ENCODE measurements around the gene MTX3.

The MTX3 gene

GRCh38 chr5:79999722-80000121, 8.7 kb upstream of the MTX3 start:
- DNase-seq (ENCODE audit: low spot score in 2 of 2) (no peak), ATAC-seq (no peak)
- no peak overlapping the region for H3K27ac Mint-ChIP-seq
- H3K36me3 Mint-ChIP-seq = no peaks in the 10 kb centered on the region
- H3K9me3 Mint-ChIP-seq = no peaks in the 10 kb centered on the region
- H3K4me3 Mint-ChIP-seq = no peak overlapping the region
- no peaks in the 10 kb centered on the region for H3K4me1 Mint-ChIP-seq

GRCh38 chr5:79992891-79993657, 2.0 kb upstream of the MTX3 start:
- Mint-ChIP-seq H3K4me1 (peaks cover 23% of the 10 kb centered on the region), H3K27ac (no peak overlapping the region), H3K4me3 (no peak overlapping the region), H3K36me3 (peaks cover 36% of the 10 kb centered on the region), H3K9me3 (no peaks in the 10 kb centered on the region)
- DNase-seq (ENCODE audit: low spot score in 2 of 2) (no peak), ATAC-seq (no peak)

GRCh38 chr5:79990205-79990597, 861 bp downstream of the MTX3 start:
- peak; percentile 89 for ATAC-seq
- no peak for DNase-seq (ENCODE audit: low spot score in 2 of 2)
- Mint-ChIP-seq H3K9me3 (no peaks in the 10 kb centered on the region), H3K27ac (peak overlapping the region; percentile 97), H3K4me3 (peak overlapping the region; percentile 73), H3K36me3 (peaks cover 64% of the 10 kb centered on the region), H3K4me1 (peaks cover 36% of the 10 kb centered on the region)

DNA sequence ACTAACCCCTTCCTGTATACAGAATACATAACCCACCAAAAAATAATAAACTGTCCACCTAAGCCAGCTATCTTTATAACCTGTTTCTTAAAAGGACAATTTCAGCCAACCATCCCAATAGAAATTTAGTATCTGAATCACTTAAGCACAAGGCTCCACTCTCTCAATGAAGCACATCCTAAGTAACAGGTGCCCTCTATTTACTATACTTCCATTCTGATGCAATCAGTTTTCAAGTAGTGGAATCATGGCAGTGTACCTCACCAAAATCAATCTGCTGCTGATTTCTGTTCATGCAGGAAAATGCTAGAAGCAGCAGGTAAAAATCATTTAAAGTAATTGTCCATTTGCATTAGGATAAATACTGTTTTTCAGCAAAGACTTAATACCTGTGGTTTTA, 4.8 kb downstream of the MTX3 start:
- peaks cover 98% of the 10 kb centered on the region for H3K36me3 Mint-ChIP-seq
- ATAC-seq (no peak), DNase-seq (ENCODE audit: low spot score in 2 of 2) (no peak)
- no peaks in the 10 kb centered on the region for H3K9me3 Mint-ChIP-seq
- peak overlapping the region; percentile 82 for H3K27ac Mint-ChIP-seq
- H3K4me1 Mint-ChIP-seq = peaks cover 45% of the 10 kb centered on the region
- H3K4me3 Mint-ChIP-seq = peak overlapping the region; percentile 73

DNA sequence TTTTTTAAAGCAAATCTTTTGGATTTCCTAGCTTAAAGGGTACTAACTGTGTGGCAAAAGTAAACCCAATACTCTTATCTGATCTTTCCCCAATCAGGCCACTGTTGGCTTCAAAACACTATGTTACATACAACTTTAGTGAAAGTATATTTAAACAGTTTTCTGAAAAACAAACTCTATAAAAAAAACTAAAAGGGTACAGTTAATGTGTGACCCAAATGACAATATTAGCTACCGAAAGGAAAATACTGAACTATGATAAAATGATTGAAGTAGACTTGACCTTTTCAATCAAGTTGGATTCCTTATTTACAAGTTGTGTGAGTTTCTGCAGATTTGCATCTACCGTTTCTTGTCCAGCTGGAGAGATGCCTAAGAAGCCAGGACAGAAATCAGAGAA, 5.8 kb downstream of the MTX3 start:
- Mint-ChIP-seq H3K9me3 (no peaks in the 10 kb centered on the region), H3K36me3 (peaks cover 100% of the 10 kb centered on the region), H3K4me3 (peak overlapping the region; percentile 73), H3K27ac (peak overlapping the region; percentile 85), H3K4me1 (peaks cover 49% of the 10 kb centered on the region)
- DNase-seq (ENCODE audit: low spot score in 2 of 2) (no peak), ATAC-seq (no peak)

- H3K4me1 Mint-ChIP-seq = peaks cover 45% of the 10 kb centered on the region
- ATAC-seq = no peak
- H3K4me3 Mint-ChIP-seq = peak overlapping the region; percentile 73
Observed at GRCh38 chr5:79984363-79984762, 6.7 kb downstream of the MTX3 start.

DNA sequence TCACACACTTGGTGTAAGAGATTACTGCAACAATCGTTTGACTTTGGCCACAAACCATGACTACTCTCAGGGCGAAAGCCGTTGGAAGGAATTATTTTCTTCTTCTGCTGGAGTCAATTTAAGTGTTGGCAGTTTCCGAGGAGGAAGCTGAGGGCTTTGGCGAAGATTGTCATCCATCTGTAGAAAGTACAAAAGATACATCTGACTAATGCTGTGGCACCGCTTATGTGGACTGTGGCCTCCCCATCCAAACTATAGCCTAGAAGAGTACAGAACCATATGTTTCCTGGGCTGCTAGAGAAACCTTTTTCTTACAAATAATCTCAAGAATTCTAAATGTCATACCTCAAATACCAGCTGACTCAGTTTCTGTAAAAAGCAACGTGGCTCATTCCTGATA, 7.4 kb downstream of the MTX3 start:
- H3K27ac Mint-ChIP-seq = peak overlapping the region; percentile 85
- H3K4me1 Mint-ChIP-seq = peaks cover 45% of the 10 kb centered on the region
- peak overlapping the region; percentile 73 for H3K4me3 Mint-ChIP-seq
- peaks cover 100% of the 10 kb centered on the region for H3K36me3 Mint-ChIP-seq
- ATAC-seq (peak; percentile 75), DNase-seq (ENCODE audit: low spot score in 2 of 2) (no peak)
- no peaks in the 10 kb centered on the region for H3K9me3 Mint-ChIP-seq

More at GRCh38 chr5:79984363-79984762, 6.7 kb downstream of the MTX3 start:
- H3K9me3 Mint-ChIP-seq = no peaks in the 10 kb centered on the region
- peaks cover 100% of the 10 kb centered on the region for H3K36me3 Mint-ChIP-seq
- peak overlapping the region; percentile 85 for H3K27ac Mint-ChIP-seq
- no peak for DNase-seq (ENCODE audit: low spot score in 2 of 2)

DNA sequence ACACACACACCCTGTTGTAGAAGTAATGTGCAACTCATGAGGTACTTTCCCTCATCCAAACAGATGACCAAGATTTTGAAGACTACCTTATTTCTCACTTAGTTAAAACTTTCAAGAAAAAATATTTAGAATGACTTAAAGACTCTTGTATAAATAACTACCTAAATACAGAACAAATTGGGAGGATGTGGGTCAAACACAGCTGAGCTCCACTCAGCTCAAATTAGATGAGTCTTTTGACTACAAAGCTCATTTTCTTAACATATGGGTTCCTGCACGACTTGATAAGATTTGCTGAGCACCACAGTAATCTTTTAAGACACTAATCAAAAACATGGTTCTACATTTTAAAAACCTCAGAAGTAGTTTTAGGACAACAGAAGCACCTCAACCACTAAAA, 8.9 kb downstream of the MTX3 start:
- Mint-ChIP-seq H3K27ac (peak overlapping the region; percentile 59), H3K4me3 (peak overlapping the region; percentile 21), H3K4me1 (peaks cover 45% of the 10 kb centered on the region), H3K36me3 (peaks cover 100% of the 10 kb centered on the region), H3K9me3 (no peaks in the 10 kb centered on the region)
- DNase-seq (ENCODE audit: low spot score in 2 of 2) (no peak), ATAC-seq (peak; percentile 55)

DNA sequence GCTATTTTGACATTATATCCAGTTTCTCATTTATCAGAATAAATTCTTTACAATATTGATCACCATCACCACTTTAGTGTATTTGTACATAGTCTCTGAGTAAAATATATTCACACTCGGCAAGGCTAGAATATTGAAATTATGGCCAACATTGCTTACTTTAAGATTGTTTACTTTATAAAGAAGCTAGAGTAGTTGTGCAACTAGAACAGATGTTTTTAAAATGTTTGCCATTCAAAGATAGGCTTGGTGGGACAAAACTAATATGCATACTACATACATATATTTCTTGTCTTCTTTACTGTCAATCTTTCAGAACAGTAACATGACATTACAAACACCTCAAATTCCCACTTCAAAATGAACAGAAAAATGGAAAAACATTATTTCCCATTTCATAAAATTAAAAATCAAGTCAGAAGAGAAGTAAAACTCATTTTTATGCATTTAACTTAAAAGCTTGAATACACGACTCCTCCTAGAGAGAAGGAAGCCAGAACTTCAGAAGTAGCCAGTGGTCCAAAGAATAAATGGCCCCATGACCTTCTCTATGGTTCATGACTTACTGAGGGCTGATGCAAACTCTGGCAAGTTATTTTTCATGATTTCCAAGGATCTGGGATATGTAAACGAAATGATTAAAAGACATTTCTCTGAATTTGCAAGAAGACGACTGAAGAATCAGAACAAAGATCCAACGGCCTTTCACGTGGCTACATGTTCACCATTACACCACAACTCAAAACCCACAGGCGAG, 14.1 kb downstream of the MTX3 start:
- Mint-ChIP-seq H3K36me3 (peaks cover 67% of the 10 kb centered on the region), H3K4me1 (peaks cover 10% of the 10 kb centered on the region), H3K4me3 (no peak overlapping the region), H3K9me3 (no peaks in the 10 kb centered on the region), H3K27ac (no peak overlapping the region)
- DNase-seq (ENCODE audit: low spot score in 2 of 2) (no peak), ATAC-seq (no peak)

DNA sequence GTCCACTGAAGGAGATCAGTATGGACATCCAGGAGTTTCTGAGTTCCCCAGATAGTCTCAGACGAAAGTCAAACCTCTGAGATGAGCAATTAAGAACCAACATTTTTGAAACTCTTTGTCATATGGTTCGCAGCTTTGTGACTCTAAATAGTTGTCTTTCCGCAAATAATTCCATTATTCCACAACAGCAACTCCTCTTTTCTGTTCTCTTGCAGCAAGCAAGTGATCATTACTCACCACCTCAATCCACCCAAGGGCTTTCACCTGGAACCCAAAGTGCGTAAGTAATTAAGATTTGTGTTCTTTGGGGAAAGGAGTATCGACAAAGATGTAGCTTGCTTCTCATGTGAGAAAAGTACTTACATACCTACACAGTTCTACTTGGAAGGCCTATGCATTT, 15.6 kb downstream of the MTX3 start:
- H3K36me3 Mint-ChIP-seq = peaks cover 52% of the 10 kb centered on the region
- no peaks in the 10 kb centered on the region for H3K9me3 Mint-ChIP-seq
- ATAC-seq (no peak), DNase-seq (ENCODE audit: low spot score in 2 of 2) (no peak)
- H3K4me3 Mint-ChIP-seq = no peak overlapping the region
- H3K4me1 Mint-ChIP-seq = peaks cover 2% of the 10 kb centered on the region
- no peak overlapping the region for H3K27ac Mint-ChIP-seq

- no peak for DNase-seq (ENCODE audit: low spot score in 2 of 2)
- H3K27ac Mint-ChIP-seq = no peak overlapping the region
- no peaks in the 10 kb centered on the region for H3K9me3 Mint-ChIP-seq
- peaks cover 47% of the 10 kb centered on the region for H3K36me3 Mint-ChIP-seq
- no peak overlapping the region for H3K4me3 Mint-ChIP-seq
- ATAC-seq = no peak
- no peaks in the 10 kb centered on the region for H3K4me1 Mint-ChIP-seq
Observed at GRCh38 chr5:79974886-79975285, 16.2 kb downstream of the MTX3 start.

DNA sequence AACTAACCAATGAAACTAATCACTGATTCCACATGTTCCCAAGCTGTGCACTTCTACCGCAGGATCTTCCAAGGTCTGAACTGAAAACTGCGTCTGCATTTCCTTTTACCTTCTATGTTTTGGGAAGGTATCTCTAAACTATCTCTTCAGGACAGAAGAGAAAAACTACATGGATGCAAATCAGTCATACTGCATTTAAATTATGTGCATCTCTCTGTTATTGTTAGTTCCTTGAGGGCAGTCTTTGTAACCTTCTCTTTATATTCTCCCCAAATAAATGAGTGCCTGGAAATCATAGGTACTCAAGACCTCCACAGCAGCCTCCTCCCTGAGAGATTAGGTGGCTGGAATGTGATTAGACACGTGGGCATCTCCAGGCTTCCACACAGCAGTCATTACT, 17.1 kb downstream of the MTX3 start:
- DNase-seq (ENCODE audit: low spot score in 2 of 2) = no peak
- Mint-ChIP-seq H3K36me3 (peaks cover 38% of the 10 kb centered on the region), H3K27ac (no peak overlapping the region), H3K4me3 (no peak overlapping the region), H3K4me1 (no peaks in the 10 kb centered on the region), H3K9me3 (no peaks in the 10 kb centered on the region)
- ATAC-seq = no peak

- ATAC-seq = no peak
- H3K4me1 Mint-ChIP-seq = no peaks in the 10 kb centered on the region
- H3K36me3 Mint-ChIP-seq = peaks cover 33% of the 10 kb centered on the region
- no peak for DNase-seq (ENCODE audit: low spot score in 2 of 2)
- no peaks in the 10 kb centered on the region for H3K9me3 Mint-ChIP-seq
- no peak overlapping the region for H3K4me3 Mint-ChIP-seq
- no peak overlapping the region for H3K27ac Mint-ChIP-seq
Observed at GRCh38 chr5:79973511-79973910, 17.6 kb downstream of the MTX3 start.

DNA sequence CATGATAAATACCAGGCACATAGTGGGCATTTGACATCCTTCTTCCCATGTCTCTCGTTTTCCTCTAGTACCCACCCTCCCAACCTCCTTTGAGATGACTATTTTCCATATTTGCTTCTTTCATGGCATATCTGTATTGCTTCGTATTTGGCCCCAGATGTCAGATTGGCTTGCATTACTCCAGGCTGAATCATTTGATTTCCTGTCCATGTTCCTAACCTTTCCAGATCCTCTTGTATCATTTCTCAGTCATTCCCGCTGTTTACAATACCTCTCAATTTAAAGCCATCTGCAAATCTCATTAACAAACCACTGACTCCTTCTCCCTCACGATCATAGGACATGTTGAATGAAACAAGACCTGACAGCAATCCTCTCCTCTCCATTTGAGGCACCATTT, 19.9 kb downstream of the MTX3 start:
- no peak overlapping the region for H3K27ac Mint-ChIP-seq
- H3K4me1 Mint-ChIP-seq = peaks cover 6% of the 10 kb centered on the region
- no peaks in the 10 kb centered on the region for H3K9me3 Mint-ChIP-seq
- DNase-seq (ENCODE audit: low spot score in 2 of 2) (no peak), ATAC-seq (no peak)
- no peak overlapping the region for H3K4me3 Mint-ChIP-seq
- H3K36me3 Mint-ChIP-seq = peaks cover 10% of the 10 kb centered on the region

DNA sequence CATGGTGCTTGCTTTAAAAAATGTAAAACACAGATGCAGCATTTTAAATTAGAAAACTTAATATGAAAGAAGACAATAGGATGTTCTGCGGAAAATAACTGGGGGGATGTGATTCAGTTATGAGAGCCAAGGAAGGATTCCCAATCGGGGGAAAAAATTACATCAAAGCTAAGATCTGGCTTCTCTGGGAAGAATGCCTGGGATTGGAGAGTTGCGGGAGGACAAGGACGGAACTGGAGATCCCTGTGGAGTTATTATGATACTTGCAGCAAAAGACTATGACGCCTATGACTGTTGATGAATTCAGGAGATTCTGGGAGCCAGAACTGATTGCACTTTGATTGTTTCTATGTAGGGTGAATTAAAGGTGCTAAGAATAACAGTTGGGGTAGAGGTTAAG, 24.6 kb downstream of the MTX3 start:
- Mint-ChIP-seq H3K36me3 (peaks cover 15% of the 10 kb centered on the region), H3K27ac (no peak overlapping the region), H3K4me1 (peaks cover 40% of the 10 kb centered on the region), H3K9me3 (no peaks in the 10 kb centered on the region), H3K4me3 (no peak overlapping the region)
- DNase-seq (ENCODE audit: low spot score in 2 of 2) = no peak
- no peak for ATAC-seq

- DNase-seq (ENCODE audit: low spot score in 2 of 2) = no peak
- no peaks in the 10 kb centered on the region for H3K9me3 Mint-ChIP-seq
- peak overlapping the region; percentile 63 for H3K4me3 Mint-ChIP-seq
- peaks cover 41% of the 10 kb centered on the region for H3K4me1 Mint-ChIP-seq
- H3K36me3 Mint-ChIP-seq = peaks cover 15% of the 10 kb centered on the region
- ATAC-seq = no peak
- H3K27ac Mint-ChIP-seq = peak overlapping the region; percentile 94
Observed at GRCh38 chr5:79964136-79964535, 26.9 kb downstream of the MTX3 start.
